Stimulated activated CD4-positive, alpha-beta T cell treated with anti-CD3 and anti-CD28 coated beads, Interleukin-1b, Interleukin-23, amount 100 ng/mL, for 24 hours (primary cell): ENCODE data around the gene MBNL1.
"Not testable (repeated sequence)": the region's sequence is repeated elsewhere in the genome, so short reads cannot be mapped to it uniquely, and the experiment has no call there.

ENCODE experiments used
- DNase-seq, 4 experiments: peaks; one replicate each; pipeline ENCODE4 v3.0.0-alpha.2; 2020; ENCODE audit warnings: low read depth in 4 of 4, low spot score in 1 of 4

The MBNL1 gene

GRCh38 chr3:152396867-152397266 is 128.1 kb downstream of the MBNL1 start:
- DNase-seq: no peak

GRCh38 chr3:152397348-152397747 is 128.6 kb downstream of the MBNL1 start:
- DNase-seq: not testable (repeated sequence)

DNA sequence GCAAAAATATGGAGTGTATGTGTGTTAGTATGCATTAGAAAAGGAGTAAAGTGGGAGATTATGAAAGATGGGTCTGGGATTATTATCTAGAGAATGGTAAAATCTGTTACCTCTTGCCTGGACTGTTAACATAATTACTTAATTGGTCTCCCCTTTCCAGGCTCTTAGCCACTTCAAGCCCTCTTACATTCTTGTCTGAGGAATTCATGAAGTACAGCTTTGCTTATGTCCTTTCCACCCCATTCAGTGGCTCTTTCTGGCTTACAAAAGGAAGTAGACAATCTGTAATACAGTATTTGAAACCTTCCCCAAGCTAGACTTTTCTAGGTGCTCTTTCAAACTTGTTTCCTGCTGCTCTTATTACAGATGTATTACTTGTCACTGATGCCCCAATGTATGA is 129.8 kb downstream of the MBNL1 start:
- no peak for DNase-seq

- no peak for DNase-seq
These were observed 130.6 kb downstream of the MBNL1 start for GRCh38 chr3:152399374-152399773.

DNA sequence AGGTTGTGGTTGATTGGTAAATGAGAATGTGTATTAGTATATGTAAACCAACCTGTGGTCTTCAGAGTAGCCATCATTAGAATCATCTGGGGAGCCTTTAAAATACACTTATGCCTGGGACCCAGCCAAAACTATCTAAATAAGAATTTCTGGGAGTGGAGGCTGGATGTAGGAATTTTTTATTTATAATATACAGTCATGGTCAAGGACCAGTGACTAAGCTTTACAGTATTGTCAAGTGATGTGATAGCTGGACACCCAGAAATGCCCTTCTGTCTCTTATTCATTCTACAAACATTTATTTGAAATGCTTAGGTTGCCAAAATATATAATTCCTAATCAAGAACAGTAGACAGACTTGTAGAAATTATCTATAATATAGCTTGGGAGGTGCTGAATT is 132.2 kb downstream of the MBNL1 start:
- no peak for DNase-seq

- no peak for DNase-seq
These were observed 134.1 kb downstream of the MBNL1 start for GRCh38 chr3:152402695-152403451.

DNA sequence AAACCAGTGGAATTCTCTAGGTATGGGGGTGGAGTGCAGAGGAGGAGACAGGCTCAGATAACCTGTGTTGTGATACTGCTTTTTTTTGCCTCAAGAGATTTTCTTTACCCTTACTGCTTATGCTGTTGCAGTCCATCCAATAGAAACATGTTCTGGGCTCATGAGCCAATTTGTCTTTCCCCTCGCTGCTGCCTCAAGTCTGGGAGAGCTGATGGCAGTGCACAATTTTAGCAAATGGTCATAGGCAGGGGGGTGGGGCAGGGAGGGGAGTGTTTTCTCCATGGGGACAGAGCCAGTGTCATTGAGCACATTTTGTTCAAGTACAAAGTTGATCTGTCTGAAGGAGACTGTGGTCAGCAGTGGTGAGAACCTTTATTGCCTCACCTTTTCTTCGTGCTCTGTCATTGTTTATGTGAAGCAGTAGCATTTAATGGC is 134.9 kb downstream of the MBNL1 start:
- DNase-seq: no peak

DNA sequence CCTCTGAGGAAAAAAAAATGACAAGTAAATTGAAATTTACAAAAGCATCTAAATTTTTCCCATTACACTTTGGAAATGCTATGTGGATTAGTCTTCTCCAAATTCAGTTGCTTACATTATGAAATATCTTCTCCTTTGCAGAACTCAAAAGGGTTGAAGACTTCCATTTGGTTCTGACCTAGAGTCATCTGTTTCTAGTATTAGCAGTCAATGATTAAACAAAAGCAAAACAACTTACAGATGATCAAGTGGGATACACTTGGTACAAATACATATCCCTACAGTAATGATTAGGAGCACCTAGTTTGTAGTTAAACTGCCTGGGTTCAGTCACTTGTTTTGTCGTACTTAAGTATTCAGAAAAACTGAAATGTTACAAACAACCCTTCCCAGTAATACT is 136.2 kb downstream of the MBNL1 start:
- no peak for DNase-seq

DNA sequence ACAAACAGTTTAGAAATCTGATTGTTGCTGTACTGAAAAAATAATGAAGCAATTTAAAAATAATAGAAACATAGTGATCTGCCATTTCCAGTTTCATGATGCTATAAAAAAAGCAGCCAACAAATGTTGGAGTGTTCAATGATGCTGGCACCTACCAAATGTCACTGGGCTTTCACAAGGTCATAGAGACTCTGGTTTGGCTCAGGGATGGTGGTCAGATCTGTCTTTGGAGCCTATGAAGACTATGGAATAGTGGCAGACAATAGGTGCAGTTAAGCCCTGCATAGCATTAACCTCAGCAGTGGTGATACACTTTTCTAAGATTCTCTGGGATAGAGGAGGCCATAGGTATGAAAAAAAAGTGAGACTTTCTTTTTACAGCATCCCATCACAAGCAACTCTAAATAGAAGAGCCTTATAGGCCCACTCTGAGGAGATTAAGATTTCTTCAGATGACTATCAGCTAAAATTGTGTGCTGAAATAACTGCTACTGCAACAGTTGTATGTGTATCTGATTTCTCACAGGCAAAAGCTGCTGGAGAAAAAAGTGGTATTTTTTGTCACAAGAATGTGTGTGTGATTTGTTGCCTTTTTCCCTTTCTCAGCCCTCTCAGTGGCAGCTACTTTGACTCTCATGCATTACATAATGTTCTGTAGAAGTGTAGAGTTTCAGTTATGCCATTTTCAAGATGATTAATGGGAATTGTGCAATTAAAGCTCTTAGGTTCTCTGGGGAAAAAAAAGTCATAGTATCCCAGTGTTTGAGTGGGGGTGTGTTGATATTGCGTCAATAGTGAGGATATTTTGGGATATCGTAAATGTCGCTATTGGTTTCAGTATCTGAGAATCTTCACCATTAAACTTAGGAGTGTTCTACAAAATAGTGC is 137.4 kb downstream of the MBNL1 start:
- no peak for DNase-seq

DNA sequence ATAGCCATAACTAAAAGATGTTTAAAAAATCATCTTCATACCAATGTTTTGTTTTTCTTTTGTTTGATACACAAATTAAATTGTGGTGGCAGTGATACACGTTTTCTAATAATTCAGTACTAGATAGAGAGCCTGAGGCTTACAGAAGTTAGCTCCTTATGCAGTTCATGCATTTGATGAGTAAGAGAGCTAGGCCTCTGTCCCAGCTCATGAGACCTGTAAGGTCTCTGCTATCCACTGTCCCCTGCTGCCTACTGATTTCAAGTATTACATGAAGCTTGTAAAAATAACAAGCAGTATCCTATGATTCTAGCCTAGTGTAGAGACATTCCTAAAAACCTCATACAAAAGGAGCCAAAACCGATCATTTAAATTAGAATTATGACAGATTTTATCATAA is 144.5 kb downstream of the MBNL1 start:
- no peak for DNase-seq

DNA sequence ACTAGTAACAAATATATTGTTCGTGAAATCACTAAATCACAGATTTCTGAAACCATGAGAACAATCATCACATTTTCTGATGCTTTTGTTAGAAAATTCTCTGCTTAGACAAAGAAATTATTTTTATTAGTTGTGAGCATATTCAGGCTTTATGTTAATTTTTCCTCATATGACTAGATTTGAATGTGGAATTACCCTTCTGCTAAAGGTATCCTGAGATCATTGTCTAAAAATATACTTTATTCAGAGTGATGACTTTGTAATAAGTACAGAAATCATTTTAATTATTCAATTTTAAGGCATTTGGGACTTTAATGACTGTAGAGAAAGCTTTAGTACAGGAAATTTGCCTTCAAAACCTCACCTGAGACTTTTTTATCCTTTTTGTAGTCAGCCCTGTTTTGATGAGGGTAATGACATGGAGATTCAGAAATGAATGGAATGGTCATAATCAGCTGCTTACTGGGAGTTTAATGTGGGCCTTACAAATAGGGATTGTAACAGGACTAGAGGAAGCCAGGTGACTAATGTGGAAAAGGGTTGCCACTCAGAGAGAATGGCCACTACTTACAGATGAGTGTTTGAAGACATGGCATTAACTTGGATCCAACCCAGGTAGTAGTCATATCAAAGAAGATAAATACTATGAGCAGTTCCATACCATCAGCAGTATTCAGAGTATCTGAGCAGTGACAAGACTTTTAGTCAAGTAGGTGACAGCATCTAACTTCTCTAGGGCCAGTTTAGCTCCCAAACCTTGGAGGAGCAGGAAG is 148.3 kb downstream of the MBNL1 start:
- no peak for DNase-seq

- peak in 1 of 4 experiments; percentile 5 for DNase-seq
These were observed 151.0 kb downstream of the MBNL1 start for GRCh38 chr3:152419748-152420147.

- DNase-seq: no peak
These were observed 152.4 kb downstream of the MBNL1 start for GRCh38 chr3:152421162-152421561.

GRCh38 chr3:152426393-152426792 is 157.7 kb downstream of the MBNL1 start:
- no peak for DNase-seq

DNA sequence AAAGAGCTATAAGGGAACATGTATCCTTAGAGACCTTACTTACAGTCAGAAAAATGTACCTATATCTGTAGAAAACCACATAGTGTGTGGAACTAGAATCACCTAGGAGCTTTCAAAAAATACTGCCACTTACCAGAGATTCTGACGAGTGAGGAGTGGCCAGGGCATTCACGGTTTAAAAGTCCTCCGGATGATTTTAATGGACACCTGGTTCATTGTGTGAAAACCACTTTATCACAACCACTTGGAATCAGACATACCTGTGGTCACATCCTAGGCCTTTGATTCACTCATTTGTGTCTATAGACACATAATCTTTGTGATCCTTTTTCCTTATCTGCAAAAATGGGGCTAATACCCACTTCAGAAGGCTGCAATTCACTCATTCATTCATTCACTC is 159.8 kb downstream of the MBNL1 start:
- DNase-seq: no peak

DNA sequence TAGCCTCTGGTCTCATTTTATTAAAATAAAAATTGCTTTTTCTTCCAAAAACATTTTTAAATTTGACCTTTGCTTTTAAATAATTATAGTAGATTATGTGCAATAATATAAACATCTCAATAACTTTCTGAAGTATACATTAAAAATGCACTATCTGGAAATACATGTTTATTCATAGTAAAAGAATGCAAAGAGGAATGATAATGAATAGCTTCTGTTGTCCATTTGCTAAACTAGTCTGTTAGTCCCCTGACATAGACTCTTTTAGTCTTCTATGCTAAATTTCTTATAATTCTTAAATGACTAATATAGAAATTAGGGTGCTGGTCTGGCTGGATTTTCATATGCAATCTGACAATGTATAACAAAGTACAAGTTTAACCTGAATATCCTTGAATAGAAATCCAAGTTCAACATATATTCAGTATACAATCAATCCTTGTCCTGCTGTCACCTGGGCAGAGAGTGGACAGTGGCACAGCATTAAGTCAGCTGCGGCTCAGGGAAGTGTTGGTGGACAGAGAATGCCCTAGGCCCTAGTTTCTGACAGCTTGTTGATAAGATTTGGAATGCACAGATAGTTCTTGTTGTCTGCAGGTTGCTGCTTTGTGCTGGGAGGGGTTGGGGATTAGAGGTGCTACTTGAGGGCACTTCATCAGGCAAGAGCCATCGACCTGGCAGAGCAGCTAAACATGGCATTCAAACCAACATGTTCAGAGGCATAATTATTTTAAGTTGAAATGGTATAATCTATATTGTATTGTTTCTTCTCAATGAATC is 161.7 kb downstream of the MBNL1 start:
- no peak for DNase-seq

DNA sequence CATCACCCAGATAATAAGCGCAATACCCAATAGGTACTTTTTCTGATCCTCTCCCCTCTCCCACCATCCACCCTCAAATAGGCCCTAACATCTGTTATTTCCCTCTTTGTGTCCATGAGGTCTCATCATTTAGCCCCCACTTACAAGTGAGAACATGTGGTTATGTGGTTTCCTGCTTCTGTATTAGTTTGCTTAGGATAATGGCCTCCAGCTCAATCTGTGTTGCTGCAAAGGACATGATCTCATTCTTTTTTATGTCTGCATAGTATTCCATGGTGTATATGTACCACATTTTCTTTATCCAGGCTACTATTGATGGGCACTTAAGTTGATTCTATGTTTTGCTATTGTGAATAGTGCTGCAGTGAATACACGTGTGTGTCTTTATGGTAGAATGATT is 165.4 kb downstream of the MBNL1 start:
- no peak for DNase-seq

GRCh38 chr3:152435210-152435609 is 166.5 kb downstream of the MBNL1 start:
- DNase-seq: not testable (repeated sequence)

GRCh38 chr3:152436707-152437590 is 168.2 kb downstream of the MBNL1 start:
- no peak for DNase-seq

DNA sequence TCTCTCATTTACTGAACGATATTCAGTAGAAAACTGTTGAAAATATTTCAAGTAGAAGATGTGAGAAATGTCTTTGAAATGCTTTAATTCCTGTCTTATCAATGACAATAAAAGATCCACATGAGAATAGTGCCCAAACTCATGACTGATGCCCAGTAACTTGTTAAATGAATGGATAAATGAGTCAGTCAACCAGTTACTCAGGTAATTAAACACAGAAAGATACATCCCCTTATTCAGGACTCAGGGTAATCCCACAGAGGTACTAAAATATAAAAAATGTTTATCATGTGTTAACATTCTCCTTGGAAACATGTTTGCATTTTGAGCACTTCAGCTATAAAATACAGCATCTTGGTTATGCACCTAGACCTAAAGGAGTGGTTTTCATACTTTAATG is 169.5 kb downstream of the MBNL1 start:
- no peak for DNase-seq
